OCI-LY7 (cell line): ENCODE data around the gene ATP6V0E2.

ENCODE experiments used
- EZH2phosphoT487 ChIP-seq: fragments of 200-600 bp; sonication (generic); IDR thresholded peaks from 2 replicates; pipeline ENCODE4 v1.6.1; 2018; ENCODE audit warnings: low read depth, borderline replicate concordance, mild to moderate bottlenecking, mixed run types, antibody characterized with exemption, low read length, moderate library complexity, mixed read lengths
- TF ChIP-seq, protein P1 (sequence below): fragments of 200-600 bp; sonication (generic); conservative IDR thresholded peaks from 2 replicates; pipeline ENCODE4 v1.5.1; 2014; ENCODE audit warnings: mild to moderate bottlenecking, antibody characterized with exemption, low read length, moderate library complexity, mixed read lengths

DNA sequence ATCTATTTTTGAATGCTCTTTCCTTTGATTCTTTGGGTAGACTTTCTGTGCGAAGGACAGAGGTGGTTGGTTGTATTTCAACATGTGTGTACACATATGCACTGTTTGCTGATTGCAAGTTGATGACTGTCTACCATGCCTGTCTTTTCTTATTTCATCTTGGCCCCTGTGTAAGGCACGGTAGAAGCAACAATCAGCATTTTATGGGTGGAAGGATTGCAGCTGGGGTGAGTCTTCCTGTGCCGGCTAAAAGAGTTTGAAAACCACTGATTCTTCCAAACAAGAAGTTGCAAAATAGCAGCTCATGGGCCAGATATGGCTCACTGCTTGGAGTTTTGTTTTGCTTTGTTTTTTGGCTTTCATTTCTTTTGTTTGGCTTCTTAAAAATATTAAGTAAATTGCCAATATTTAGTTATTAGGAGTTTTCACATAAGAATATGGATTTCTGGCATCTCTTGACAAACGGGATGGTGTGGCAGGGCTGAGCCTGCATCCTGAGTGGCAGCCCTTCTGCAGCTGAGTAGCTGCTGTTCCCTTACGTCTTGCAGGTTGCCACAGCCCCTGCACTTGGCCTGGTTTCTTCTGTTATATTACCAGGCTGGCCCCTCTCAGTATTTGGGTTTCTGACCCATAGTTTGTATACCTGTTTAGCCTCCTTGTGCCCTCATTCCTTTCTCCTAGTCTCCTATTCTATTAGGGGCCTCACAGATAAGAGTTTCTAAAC, 28.4 kb upstream of the ATP6V0E2 start:
- TF ChIP-seq, protein P1, sequence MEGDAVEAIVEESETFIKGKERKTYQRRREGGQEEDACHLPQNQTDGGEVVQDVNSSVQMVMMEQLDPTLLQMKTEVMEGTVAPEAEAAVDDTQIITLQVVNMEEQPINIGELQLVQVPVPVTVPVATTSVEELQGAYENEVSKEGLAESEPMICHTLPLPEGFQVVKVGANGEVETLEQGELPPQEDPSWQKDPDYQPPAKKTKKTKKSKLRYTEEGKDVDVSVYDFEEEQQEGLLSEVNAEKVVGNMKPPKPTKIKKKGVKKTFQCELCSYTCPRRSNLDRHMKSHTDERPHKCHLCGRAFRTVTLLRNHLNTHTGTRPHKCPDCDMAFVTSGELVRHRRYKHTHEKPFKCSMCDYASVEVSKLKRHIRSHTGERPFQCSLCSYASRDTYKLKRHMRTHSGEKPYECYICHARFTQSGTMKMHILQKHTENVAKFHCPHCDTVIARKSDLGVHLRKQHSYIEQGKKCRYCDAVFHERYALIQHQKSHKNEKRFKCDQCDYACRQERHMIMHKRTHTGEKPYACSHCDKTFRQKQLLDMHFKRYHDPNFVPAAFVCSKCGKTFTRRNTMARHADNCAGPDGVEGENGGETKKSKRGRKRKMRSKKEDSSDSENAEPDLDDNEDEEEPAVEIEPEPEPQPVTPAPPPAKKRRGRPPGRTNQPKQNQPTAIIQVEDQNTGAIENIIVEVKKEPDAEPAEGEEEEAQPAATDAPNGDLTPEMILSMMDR, result no peak
- no peak for TF ChIP-seq EZH2phosphoT487
